ENCODE results near the gene ITGB6.

- TF ChIP-seq TAF1 (IDR thresholded peaks at IDR 0.05; ENCODE audit: low read depth) (no peak), CREB1 (IDR thresholded peaks at IDR 0.05; ENCODE audit: low read depth) (no peak), CEBPB (IDR thresholded peaks at IDR 0.05) (no peak), TCF12 (IDR thresholded peaks at IDR 0.05; ENCODE audit: low read depth) (no peak), YY1 (IDR thresholded peaks at IDR 0.05; ENCODE audit: low read depth) (no peak), EP300 (IDR thresholded peaks at IDR 0.05; ENCODE audit: borderline replicate concordance) (no peak)
Observed at GRCh38 chr2:160076914-160077313, 123.2 kb downstream of the ITGB6 start.
